Measurements from ENCODE around the gene TFAP2E. TPM values are rescaled to one million over a fixed set of nuclear protein-coding genes. Genes with fewer than 3 reads are reported as not detected.
"Not testable (repeated sequence)": the region's sequence is repeated elsewhere in the genome, so short reads cannot be mapped to it uniquely, and the experiment has no call there.

The TFAP2E gene
- total RNA-seq, 2 experiments from 2014 or later = 0.42 to 0.65 TPM

DNA sequence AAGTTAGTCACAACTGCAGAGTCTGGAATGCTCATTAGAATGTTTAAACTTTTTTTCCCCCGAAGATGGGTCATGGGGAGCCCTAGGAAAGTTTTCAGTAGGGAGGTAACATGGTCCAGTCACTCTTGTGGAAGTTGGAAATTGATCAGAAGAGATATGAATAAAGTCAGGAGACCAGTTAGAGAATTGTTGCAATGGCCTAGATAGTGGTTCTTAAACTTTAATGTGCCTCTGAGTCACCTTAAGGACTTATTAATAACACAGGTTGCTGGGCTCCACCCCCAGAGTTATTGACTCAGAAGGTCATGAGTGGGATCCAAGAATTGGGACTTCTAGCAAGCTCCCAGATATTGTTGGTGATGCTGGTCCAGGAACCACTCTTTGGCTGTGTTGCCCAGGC lies 3.2 kb upstream of the TFAP2E start:
- CTCF ChIA-PET = interaction anchor here (1.1 to 2.0 kb wide), 4 partner anchors 145 to 212 kb away, joined by 3 to 9 read pairs (median 6); no protein-coding TSS in a partner anchor
- Mint-ChIP-seq H3K9me3 (no peaks in the 10 kb centered on the region), H3K4me1 (peaks cover 1% of the 10 kb centered on the region), H3K27me3 (peaks cover 23% of the 10 kb centered on the region), H3K4me3 (no peak overlapping the region), H3K27ac (no peak overlapping the region), H3K36me3 (ENCODE audit: low read depth) (peaks cover under 1% of the 10 kb centered on the region)
- POLR2A ChIA-PET = no interaction called here
- DNase-seq = no peak

DNA sequence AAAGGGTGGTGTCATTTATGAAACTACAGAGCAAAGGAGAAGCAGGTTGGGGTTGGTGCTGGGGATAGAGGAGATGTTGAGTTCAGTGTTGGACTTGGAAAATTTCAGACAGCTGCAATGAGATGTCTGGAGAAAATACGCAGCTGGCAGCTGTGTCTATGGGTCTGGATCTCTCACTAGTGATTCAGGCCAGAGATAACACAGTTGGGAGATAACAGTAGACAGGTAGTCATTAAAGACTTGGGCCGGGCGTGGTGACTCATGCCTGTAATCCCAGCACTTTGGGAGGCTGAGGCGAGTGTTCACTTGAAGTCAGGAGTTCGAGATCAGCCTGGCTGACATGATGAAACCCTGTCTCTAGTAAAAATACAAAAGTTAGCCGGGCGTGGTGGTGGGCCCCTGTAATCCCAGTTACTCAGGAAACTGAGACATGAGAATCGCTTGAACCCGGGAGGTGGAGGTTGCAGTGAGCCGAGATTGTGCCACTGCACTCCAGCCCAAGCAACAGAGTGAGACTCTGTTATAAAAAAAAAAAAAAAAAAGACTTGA lies 2.5 kb upstream of the TFAP2E start:
- Mint-ChIP-seq H3K9me3 (no peaks in the 10 kb centered on the region), H3K36me3 (ENCODE audit: low read depth) (no peaks in the 10 kb centered on the region), H3K27ac (no peak overlapping the region), H3K27me3 (peaks cover 27% of the 10 kb centered on the region), H3K4me3 (no peak overlapping the region), H3K4me1 (peaks cover 6% of the 10 kb centered on the region)
- DNase-seq = no peak
- CTCF ChIA-PET = interaction anchor here (0.6 to 3.1 kb wide), 5 partner anchors 11 to 201 kb away, joined by 3 to 8 read pairs (median 4); no protein-coding TSS in a partner anchor
- POLR2A ChIA-PET = no interaction called here

DNA sequence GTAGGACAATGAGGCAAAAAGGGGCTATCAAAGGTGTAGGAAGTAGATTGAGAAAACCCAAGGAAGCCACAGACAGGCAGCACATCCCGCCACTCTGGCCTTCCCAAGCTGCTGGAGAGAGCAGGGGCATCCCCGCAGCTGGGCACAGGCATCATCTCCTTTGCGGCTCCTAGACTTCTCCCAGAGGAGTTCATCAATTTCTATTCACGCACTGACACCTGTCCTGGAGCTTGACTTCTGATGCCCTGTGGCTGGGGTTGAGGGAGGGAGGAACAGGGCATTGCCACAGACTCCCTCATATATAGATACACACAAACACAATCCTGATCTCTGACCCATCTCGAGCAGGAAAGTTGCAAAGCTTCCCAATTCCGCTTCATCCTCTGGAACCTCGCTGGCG lies 1.9 kb upstream of the TFAP2E start:
- H3K27ac Mint-ChIP-seq = no peak overlapping the region
- peaks cover 12% of the 10 kb centered on the region for H3K4me1 Mint-ChIP-seq
- POLR2A ChIA-PET = no interaction called here
- H3K9me3 Mint-ChIP-seq = no peaks in the 10 kb centered on the region
- no peaks in the 10 kb centered on the region for H3K36me3 Mint-ChIP-seq (ENCODE audit: low read depth)
- CTCF ChIA-PET = interaction anchor here (0.6 to 3.1 kb wide), 6 partner anchors 11 to 182 kb away, joined by 3 to 8 read pairs (median 5); no protein-coding TSS in a partner anchor
- no peak overlapping the region for H3K4me3 Mint-ChIP-seq
- DNase-seq = no peak
- peaks cover 31% of the 10 kb centered on the region for H3K27me3 Mint-ChIP-seq

DNA sequence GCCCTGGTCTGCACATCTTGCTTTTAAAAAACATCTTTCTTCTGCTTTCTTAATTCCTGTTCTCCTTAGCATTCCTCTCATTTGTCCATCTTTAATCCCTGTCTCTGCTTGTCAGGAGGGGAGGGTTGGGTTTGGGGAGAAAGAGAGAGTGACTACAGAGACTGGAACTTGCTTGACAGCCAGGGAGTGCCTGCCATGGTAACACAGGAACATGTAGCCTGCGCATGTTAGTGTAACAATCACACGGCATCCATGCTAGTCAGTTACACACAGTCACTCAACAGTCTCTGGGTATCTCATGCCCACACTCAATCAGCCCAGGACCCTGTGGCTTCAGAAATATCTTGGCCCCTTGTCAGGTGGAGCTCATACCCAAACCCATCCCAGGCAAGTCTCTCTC lies 818 bp upstream of the TFAP2E start:
- ChIA-PET CTCF (interaction anchor here (1.2 to 3.1 kb wide), 6 partner anchors 11 to 214 kb away, joined by 3 to 8 read pairs (median 4); no protein-coding TSS in a partner anchor), POLR2A (no interaction called here)
- Mint-ChIP-seq H3K27ac (no peak overlapping the region), H3K4me1 (peaks cover 17% of the 10 kb centered on the region), H3K9me3 (no peaks in the 10 kb centered on the region), H3K4me3 (no peak overlapping the region), H3K27me3 (peaks cover 34% of the 10 kb centered on the region), H3K36me3 (ENCODE audit: low read depth) (peaks cover 2% of the 10 kb centered on the region)
- no peak for DNase-seq

DNA sequence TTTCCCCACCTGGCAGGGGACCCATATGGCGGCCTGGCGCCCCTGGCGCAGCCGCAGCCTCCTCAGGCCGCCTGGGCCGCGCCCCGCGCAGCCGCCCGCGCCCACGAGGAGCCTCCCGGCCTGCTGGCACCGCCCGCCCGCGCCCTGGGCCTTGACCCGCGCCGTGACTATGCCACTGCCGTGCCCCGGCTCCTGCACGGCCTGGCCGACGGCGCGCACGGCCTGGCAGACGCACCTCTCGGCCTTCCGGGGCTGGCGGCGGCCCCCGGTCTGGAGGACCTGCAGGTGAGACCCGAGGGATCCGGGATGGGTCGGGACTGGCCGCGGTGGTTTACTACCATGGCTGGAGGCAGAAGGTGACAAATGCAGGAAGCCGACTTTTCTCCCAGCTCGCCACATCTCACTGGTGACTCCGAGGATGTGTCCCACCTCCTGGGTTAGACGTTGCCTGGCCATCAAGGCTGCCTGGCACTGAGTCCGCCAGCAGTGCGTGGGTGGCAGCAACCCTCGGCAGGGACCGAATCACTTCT lies 1.1 kb downstream of the TFAP2E start:
- no peak overlapping the region for H3K27ac Mint-ChIP-seq
- peaks cover 5% of the 10 kb centered on the region for H3K36me3 Mint-ChIP-seq (ENCODE audit: low read depth)
- peaks cover 29% of the 10 kb centered on the region for H3K4me1 Mint-ChIP-seq
- ChIA-PET POLR2A (no interaction called here), CTCF (interaction anchor here (1.6 kb wide), 1 partner anchor 142 kb away, joined by 6 read pairs; no protein-coding TSS in a partner anchor)
- peaks cover 34% of the 10 kb centered on the region for H3K27me3 Mint-ChIP-seq
- no peak for DNase-seq
- H3K9me3 Mint-ChIP-seq = no peaks in the 10 kb centered on the region
- no peak overlapping the region for H3K4me3 Mint-ChIP-seq

DNA sequence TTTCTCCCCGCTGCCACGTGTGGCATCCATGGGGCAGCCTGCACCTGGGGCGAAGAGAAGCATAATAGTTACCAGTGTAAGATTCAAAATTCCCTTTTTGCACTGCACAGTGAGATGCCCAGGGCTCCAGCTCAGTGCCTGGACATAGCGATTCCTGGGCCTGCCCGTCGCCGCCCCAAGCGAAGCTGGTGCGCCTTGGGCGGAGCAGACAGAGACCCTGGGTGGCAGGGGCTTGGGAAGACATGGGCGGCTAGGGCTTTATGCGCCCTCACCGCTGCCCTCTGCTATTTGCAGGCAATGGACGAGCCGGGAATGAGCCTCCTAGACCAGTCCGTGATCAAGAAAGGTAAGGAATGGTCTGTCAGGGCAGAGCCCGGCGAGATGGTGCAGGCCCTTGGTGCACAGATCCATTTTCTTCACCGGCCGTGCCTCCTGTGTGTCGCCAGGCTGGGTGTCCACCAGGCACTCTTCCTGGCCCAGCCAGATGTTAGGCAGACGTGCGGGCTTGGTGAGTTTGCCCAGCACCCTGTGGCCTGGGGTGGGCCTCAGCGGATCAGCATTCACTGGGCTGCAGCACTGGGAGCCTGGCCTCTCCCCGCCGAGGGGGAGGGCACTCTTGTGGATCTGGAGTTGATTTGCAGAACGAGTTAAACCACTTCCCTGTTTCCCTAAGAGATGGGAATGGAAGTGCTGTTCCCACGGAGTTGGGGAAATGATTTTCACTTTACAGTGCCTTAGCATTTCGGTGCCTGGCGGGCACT lies 1.7 kb downstream of the TFAP2E start:
- Mint-ChIP-seq H3K27ac (no peak overlapping the region), H3K4me1 (peaks cover 29% of the 10 kb centered on the region), H3K27me3 (peaks cover 34% of the 10 kb centered on the region), H3K4me3 (no peak overlapping the region), H3K36me3 (ENCODE audit: low read depth) (peaks cover 5% of the 10 kb centered on the region), H3K9me3 (no peaks in the 10 kb centered on the region)
- ChIA-PET CTCF (no interaction called here), POLR2A (no interaction called here)
- DNase-seq = no peak

DNA sequence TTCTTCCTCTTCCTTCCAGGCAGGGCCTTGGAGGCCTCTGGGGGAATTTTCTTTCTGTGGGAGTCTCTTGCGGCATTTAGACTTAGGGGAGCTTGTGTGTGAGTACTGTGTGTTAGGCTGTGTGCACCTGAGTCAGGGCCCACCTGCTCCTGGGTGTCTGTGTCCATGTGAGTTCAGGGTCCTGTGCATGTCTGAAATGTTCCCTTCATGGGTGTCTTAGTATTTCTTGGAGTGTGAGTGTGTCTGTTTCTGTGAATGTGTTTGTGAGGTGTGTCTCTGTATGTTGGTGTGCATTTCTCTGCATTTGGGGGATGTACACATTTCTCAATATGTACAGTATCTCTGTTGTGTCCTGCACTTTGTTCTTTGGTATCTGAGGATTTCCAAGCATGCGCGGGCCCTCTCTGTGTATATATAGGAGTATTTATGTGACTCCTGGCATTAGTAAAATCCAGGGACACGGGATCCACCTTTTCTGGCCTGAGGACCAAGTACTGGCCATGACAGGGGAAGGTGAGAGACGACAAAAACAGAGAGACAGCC lies 2.4 kb downstream of the TFAP2E start:
- ChIA-PET POLR2A (no interaction called here), CTCF (interaction anchor here (0.5 to 1.3 kb wide), 2 partner anchors 9 to 45 kb away, joined by 3 read pairs; no protein-coding TSS in a partner anchor)
- DNase-seq = no peak
- H3K9me3 Mint-ChIP-seq = no peaks in the 10 kb centered on the region
- peaks cover 5% of the 10 kb centered on the region for H3K36me3 Mint-ChIP-seq (ENCODE audit: low read depth)
- peaks cover 34% of the 10 kb centered on the region for H3K27me3 Mint-ChIP-seq
- H3K4me1 Mint-ChIP-seq = peaks cover 29% of the 10 kb centered on the region
- H3K4me3 Mint-ChIP-seq = no peak overlapping the region
- H3K27ac Mint-ChIP-seq = peak overlapping the region; percentile 2

DNA sequence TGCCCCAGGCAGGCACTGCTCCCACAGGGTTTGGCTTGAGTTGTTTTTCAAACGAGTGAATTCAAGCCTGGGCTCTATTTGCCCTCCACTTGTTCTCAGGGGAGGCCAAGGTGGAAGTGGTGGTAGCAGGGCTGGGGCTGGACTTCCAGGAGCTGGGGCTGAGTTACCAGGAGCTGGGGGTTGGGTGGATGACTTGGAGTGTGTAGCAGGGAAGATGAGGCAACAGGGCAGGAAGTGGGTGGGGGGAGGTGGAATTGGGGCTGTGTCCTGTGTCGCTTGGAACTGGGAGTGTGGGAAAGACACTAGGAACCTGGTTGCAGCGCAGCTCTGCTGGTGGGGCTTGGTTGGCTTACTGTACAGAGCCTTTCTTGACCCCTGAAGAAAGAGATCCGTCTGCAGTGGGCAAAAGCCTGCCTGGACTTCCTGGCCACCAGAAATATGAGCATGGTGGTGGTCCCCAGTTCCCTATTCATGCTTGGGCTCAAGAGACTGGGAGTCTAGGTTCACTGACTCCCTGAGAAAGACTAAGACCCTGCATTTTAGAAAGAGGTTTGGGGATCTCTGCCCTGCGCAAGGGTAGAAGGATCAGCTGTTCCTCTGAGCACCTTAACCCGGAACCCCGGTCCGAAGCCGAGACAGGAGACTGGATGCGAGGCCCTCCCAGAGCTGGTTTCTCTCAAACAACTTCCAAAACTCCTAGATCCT lies 3.1 kb downstream of the TFAP2E start:
- POLR2A ChIA-PET = no interaction called here
- H3K27ac Mint-ChIP-seq = peak overlapping the region; percentile 79
- H3K4me1 Mint-ChIP-seq = peaks cover 29% of the 10 kb centered on the region
- H3K4me3 Mint-ChIP-seq = peak overlapping the region; percentile 64
- CTCF ChIA-PET = interaction anchor here (0.5 to 1.3 kb wide), 3 partner anchors 9 to 290 kb away, joined by 3 read pairs; no protein-coding TSS in a partner anchor
- no peak for DNase-seq
- no peaks in the 10 kb centered on the region for H3K9me3 Mint-ChIP-seq
- H3K36me3 Mint-ChIP-seq (ENCODE audit: low read depth) = peaks cover 5% of the 10 kb centered on the region
- peaks cover 31% of the 10 kb centered on the region for H3K27me3 Mint-ChIP-seq

DNA sequence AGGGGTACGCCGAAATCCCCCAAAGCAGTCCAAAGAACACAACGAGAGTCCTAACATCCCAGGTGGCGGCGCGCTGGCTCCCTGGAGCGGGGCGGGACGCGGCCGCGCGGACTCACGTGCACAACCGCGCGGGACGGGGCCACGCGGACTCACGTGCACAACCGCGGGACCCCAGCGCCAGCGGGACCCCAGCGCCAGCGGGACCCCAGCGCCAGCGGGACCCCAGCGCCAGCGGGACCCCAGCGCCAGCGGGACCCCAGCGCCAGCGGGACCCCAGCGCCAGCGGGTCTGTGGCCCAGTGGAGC lies 3.6 kb downstream of the TFAP2E start:
- Mint-ChIP-seq H3K4me3 (peak overlapping the region; percentile 64), H3K27me3 (peaks cover 26% of the 10 kb centered on the region), H3K4me1 (peaks cover 29% of the 10 kb centered on the region), H3K27ac (peak overlapping the region; percentile 79)
- H3K36me3 Mint-ChIP-seq (ENCODE audit: low read depth); POLR2A ChIA-PET; H3K9me3 Mint-ChIP-seq; DNase-seq: not testable (repeated sequence)
- CTCF ChIA-PET = interaction anchor here (1.3 kb wide), 1 partner anchor 8 kb away, joined by 3 read pairs; no protein-coding TSS in a partner anchor

DNA sequence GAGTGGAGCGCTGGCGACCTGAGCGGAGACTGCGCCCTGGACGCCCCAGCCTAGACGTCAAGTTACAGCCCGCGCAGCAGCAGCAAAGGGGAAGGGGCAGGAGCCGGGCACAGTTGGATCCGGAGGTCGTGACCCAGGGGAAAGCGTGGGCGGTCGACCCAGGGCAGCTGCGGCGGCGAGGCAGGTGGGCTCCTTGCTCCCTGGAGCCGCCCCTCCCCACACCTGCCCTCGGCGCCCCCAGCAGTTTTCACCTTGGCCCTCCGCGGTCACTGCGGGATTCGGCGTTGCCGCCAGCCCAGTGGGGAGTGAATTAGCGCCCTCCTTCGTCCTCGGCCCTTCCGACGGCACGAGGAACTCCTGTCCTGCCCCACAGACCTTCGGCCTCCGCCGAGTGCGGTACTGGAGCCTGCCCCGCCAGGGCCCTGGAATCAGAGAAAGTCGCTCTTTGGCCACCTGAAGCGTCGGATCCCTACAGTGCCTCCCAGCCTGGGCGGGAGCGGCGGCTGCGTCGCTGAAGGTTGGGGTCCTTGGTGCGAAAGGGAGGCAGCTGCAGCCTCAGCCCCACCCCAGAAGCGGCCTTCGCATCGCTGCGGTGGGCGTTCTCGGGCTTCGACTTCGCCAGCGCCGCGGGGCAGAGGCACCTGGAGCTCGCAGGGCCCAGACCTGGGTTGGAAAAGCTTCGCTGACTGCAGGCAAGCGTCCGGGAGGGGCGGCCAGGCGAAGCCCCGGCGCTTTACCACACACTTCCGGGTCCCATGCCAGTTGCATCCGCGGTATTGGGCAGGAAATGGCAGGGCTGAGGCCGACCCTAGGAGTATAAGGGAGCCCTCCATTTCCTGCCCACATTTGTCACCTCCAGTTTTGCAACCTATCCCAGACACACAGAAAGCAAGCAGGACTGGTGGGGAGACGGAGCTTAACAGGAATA lies 4.2 kb downstream of the TFAP2E start:
- peaks cover 21% of the 10 kb centered on the region for H3K27me3 Mint-ChIP-seq
- DNase-seq = peak; percentile 78
- no peaks in the 10 kb centered on the region for H3K9me3 Mint-ChIP-seq
- POLR2A ChIA-PET = interaction anchor here (1.0 kb wide), 1 partner anchor 192 kb away, joined by 4 read pairs; no protein-coding TSS in a partner anchor
- CTCF ChIA-PET = interaction anchor here (0.7 to 2.8 kb wide), 7 partner anchors 7 to 150 kb away, joined by 3 to 10 read pairs (median 3); no protein-coding TSS in a partner anchor
- H3K4me3 Mint-ChIP-seq = peak overlapping the region; percentile 70
- H3K36me3 Mint-ChIP-seq (ENCODE audit: low read depth) = peaks cover 5% of the 10 kb centered on the region
- peak overlapping the region; percentile 85 for H3K27ac Mint-ChIP-seq
- peaks cover 29% of the 10 kb centered on the region for H3K4me1 Mint-ChIP-seq

DNA sequence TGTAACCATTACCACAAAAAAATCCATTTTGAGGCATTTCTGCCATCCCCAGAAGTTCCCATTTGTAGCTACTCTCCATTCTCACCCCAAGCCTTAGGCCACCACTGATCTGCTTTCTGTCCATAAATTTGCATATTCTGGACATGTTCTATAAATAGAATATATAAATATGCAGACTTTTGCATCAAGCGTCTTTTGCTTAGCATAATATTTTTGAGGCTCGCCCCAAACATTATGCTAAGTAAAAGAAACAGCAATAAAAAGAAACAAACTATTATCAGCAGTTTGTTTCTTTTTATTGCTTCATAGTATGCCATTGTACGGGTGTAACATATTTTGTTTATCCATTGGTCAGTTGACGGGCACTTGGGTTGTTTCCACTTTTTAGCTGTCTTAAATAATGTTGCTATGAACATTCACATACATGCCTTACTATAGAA lies 7.9 kb downstream of the TFAP2E start:
- CTCF ChIA-PET = interaction anchor here (0.7 kb wide), 2 partner anchors 160 to 276 kb away, joined by 3 to 4 read pairs; no protein-coding TSS in a partner anchor
- POLR2A ChIA-PET = no interaction called here

More for the DNA sequence above, 7.9 kb downstream of the TFAP2E start:
- Mint-ChIP-seq H3K9me3 (no peaks in the 10 kb centered on the region), H3K27ac (no peak overlapping the region), H3K4me3 (no peak overlapping the region), H3K27me3 (peaks cover 5% of the 10 kb centered on the region), H3K36me3 (ENCODE audit: low read depth) (peaks cover 5% of the 10 kb centered on the region), H3K4me1 (peaks cover 22% of the 10 kb centered on the region)
- DNase-seq = no peak
